Measurements from ENCODE around the gene BCCIP. TPM values are rescaled to one million over a fixed set of nuclear protein-coding genes. Genes with fewer than 3 reads are reported as not detected.
A peak's percentile ranks its signal among the peaks of the same experiment; 100 is the strongest.

Gene BCCIP
- total RNA-seq, 2 experiments from 2014 or later = 103 to 107 TPM

DNA sequence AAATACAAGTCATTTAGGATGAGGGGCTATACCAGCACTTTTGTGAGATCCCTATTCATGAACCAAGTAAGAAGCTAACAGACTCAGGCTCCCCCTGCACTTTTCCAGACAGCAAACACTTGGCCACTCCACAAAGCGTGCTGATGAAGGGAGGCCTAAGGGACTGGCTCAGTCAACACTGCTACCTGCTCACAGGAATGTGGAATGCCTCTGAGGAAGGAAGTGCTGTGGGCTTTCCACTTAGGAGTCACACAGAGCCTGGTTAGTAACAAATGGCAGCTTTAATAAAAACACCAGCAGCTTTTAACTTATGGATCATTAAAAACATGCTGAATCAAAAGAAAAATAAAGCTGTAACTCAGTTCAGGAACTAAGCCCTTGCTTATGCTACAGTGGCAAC lies 15.3 kb upstream of the BCCIP start:
- CTCF ChIA-PET = no interaction called here
- Mint-ChIP-seq H3K27me3 (ENCODE audit: low read depth) (no peaks in the 10 kb centered on the region), H3K27ac (no peak overlapping the region), H3K36me3 (ENCODE audit: low read depth) (peaks cover 24% of the 10 kb centered on the region), H3K4me1 (ENCODE audit: low read depth) (no peaks in the 10 kb centered on the region), H3K4me3 (no peak overlapping the region), H3K9me3 (no peaks in the 10 kb centered on the region)
- DNase-seq = no peak
- intact Hi-C loops (cut with micrococcal nuclease) = no loop called here

DNA sequence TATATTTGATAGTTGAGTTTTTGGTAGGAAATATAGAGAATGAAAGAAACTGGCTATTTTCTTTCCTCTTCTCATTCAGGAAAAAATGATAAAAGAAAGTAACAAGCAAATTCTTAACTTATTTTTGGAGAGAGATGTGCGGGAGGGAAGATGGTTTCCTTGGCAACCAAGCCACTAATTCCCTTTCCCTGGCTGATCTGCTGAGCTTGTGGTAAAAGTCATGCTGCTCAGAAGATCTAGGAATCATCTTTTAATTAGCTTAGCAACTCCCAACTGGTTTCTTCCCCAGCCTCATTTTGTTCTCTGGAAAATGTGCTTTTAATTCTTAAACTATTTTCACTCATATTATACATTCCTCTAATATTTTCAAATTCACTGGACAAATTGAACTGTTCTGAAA lies 12.1 kb upstream of the BCCIP start:
- Mint-ChIP-seq H3K4me3 (no peak overlapping the region), H3K27me3 (ENCODE audit: low read depth) (no peaks in the 10 kb centered on the region), H3K4me1 (ENCODE audit: low read depth) (no peaks in the 10 kb centered on the region), H3K36me3 (ENCODE audit: low read depth) (peaks cover 35% of the 10 kb centered on the region), H3K9me3 (no peaks in the 10 kb centered on the region), H3K27ac (no peak overlapping the region)
- CTCF ChIA-PET = interaction anchor here (0.9 kb wide), 1 partner anchor 14 kb away, joined by 3 read pairs; no protein-coding TSS in a partner anchor
- no peak for DNase-seq
- intact Hi-C loops (cut with micrococcal nuclease) = no loop called here

DNA sequence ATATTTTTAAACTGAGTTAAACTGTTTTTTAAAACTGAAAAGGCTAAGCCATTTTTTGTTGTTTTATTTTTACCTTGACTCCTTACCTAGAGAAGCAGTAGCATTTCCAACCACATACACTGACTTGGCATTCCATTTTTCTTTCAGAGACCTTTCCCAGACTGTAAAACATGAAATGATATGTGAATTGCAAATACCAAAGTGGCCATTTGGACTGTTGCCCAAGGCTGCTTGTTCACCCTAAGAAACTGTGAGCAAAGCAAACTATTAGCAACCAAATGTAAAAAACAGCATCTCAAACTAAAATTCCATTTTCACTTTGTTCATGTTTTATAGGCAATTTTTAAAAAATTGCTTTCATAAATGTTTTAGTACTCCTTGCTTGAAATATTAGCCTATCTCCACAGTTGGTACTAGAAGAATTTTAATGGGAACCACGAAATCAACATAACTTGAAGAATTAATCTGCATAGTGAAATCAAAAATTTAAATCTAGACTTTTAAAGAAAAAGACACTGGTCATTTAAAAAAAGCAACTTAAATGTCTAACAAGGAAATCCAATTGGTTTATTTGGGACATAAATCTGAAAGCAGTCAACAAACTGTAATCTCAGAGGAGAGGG lies 11.1 kb upstream of the BCCIP start:
- Mint-ChIP-seq H3K4me3 (no peak overlapping the region), H3K27ac (no peak overlapping the region), H3K9me3 (no peaks in the 10 kb centered on the region), H3K36me3 (ENCODE audit: low read depth) (peaks cover 29% of the 10 kb centered on the region), H3K27me3 (ENCODE audit: low read depth) (no peaks in the 10 kb centered on the region), H3K4me1 (ENCODE audit: low read depth) (no peaks in the 10 kb centered on the region)
- CTCF ChIA-PET = no interaction called here
- intact Hi-C loops (cut with micrococcal nuclease) = no loop called here
- no peak for DNase-seq

DNA sequence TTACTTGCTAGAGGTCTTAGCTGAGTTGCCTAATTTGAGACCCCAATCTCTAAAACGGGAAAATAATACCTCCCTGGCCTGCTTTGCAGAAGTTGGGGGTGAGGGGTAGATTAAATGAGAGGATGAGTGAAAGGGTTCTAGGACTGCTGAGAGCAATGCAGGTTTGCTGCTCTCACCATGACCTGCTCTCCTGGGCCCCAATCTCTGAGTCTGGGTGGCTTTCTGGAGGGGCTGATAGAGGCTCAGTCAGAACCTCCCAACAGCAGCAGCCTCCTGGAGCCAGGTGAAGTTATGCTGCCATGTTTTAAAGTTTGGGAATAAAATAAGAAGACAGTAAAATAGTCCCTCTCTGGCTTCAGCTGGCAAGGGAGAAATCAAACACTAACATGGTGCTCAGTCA lies 7.6 kb upstream of the BCCIP start:
- H3K27me3 Mint-ChIP-seq (ENCODE audit: low read depth) = no peaks in the 10 kb centered on the region
- H3K4me1 Mint-ChIP-seq (ENCODE audit: low read depth) = peaks cover 7% of the 10 kb centered on the region
- CTCF ChIA-PET = no interaction called here
- H3K36me3 Mint-ChIP-seq (ENCODE audit: low read depth) = peaks cover 18% of the 10 kb centered on the region
- H3K4me3 Mint-ChIP-seq = no peak overlapping the region
- no peak for DNase-seq
- intact Hi-C loops (cut with micrococcal nuclease) = no loop called here
- H3K9me3 Mint-ChIP-seq = no peaks in the 10 kb centered on the region
- no peak overlapping the region for H3K27ac Mint-ChIP-seq

DNA sequence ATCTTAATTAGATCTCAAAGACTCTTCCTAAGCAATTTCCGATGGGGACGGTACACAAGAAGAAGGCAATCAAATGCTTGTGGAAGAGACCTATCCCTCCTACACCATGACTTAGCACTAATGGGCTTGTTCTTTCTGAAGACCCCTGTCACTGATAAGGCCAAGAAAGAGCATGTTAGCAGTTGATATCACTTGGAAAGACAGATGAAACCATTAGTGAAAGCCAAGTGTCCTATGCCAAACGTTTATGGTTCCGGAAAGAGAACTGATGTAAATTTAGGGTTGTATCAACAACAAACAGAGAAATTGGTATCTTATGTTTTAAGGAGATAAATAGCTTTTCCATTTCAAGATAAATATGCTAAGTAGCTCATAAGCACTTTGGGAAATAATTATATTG lies 6.8 kb upstream of the BCCIP start:
- H3K4me1 Mint-ChIP-seq (ENCODE audit: low read depth) = peaks cover 13% of the 10 kb centered on the region
- H3K27ac Mint-ChIP-seq = no peak overlapping the region
- H3K4me3 Mint-ChIP-seq = no peak overlapping the region
- peaks cover 16% of the 10 kb centered on the region for H3K36me3 Mint-ChIP-seq (ENCODE audit: low read depth)
- H3K9me3 Mint-ChIP-seq = no peaks in the 10 kb centered on the region
- intact Hi-C loops (cut with micrococcal nuclease) = no loop called here
- CTCF ChIA-PET = no interaction called here
- no peaks in the 10 kb centered on the region for H3K27me3 Mint-ChIP-seq (ENCODE audit: low read depth)
- no peak for DNase-seq

DNA sequence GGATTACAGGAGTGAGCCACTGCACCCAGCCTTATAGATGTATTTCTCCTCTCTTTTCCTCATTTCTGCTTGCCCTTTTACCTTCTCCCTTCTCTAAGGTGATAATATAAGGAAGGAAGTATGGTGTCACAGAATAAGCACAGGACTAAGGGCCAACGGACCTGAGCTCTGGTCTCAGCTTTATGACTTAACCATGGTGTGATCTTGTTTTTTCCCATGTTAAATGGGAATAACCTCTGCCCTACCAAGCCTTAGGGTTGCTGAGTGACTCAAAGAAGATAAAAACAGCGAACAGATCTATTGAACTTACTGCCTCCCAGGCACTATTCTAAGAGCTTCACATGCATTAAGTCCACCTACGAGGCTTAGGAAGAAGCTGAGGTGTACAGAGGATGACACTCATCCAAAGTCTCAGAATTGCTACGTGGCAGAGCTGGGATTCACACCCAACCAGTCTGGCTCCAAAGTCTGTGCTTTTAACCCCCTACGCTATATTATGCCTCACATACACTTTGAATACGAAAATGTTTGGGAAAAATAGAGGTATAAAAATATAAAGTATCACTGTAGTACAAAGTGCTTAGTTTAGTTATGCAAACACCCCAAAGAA lies 5.9 kb upstream of the BCCIP start:
- Mint-ChIP-seq H3K27ac (no peak overlapping the region), H3K4me3 (no peak overlapping the region), H3K4me1 (ENCODE audit: low read depth) (peaks cover 18% of the 10 kb centered on the region), H3K27me3 (ENCODE audit: low read depth) (no peaks in the 10 kb centered on the region), H3K9me3 (no peaks in the 10 kb centered on the region), H3K36me3 (ENCODE audit: low read depth) (peaks cover 18% of the 10 kb centered on the region)
- intact Hi-C loops (cut with micrococcal nuclease) = no loop called here
- DNase-seq = no peak
- CTCF ChIA-PET = no interaction called here

DNA sequence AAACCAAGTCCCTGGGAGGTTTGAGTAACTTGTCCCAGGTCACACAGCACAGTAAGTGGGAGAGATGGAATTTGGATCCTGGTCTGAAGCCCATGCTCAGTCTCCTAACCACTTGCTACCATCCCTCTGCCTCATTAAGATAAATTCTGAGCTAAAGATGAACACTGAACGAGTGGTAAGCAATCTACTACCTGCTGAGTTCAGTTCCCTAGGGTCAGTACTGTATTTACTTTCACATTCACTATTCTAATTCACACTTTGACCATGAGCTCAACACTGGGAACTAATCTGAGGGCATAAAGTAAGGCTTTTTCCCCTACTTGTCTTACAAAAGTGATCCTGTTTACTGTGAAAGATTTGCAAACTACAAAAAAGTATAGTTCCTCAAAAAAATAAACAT lies 2.6 kb upstream of the BCCIP start:
- H3K36me3 Mint-ChIP-seq (ENCODE audit: low read depth) = peaks cover 6% of the 10 kb centered on the region
- CTCF ChIA-PET = no interaction called here
- H3K9me3 Mint-ChIP-seq = no peaks in the 10 kb centered on the region
- no peak overlapping the region for H3K27ac Mint-ChIP-seq
- H3K4me1 Mint-ChIP-seq (ENCODE audit: low read depth) = peaks cover 18% of the 10 kb centered on the region
- no peak for DNase-seq
- H3K27me3 Mint-ChIP-seq (ENCODE audit: low read depth) = no peaks in the 10 kb centered on the region
- H3K4me3 Mint-ChIP-seq = no peak overlapping the region
- intact Hi-C loops (cut with micrococcal nuclease) = loop anchor here (5.0 to 10.0 kb wide), 2 partner anchors 1018 to 1356 kb away; partner anchors contain the start of genes ABRAXAS2 and LHPP

DNA sequence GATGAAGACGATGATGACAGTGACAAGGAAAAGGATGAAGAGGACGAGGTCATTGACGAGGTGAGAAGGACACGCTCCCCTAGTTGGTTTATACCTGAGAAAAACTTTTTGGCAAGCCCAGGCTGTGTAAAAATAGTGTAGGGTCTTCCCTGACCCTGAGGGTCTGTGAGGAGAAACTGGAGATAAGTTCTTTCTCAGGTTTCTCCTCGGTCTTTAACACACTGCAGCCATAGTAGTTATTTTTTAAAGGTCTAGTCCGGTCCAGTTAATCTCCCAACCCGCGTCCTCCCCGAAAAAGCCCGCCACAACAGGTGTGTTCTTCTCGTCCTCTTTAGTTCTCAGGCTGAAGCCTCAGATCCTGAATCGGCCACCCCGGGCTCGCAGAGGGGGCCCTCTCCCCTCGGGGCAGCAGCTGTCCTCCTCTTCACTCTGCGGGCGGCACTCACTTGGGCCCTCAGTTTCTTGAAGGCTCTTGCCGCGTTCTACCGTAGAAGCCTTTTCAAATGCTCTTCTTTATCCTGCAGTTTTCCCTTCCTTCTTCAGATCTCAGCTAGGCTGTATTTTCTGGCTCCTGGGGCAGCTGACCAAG lies 411 bp downstream of the BCCIP start:
- peak; percentile 9 for DNase-seq

DNA sequence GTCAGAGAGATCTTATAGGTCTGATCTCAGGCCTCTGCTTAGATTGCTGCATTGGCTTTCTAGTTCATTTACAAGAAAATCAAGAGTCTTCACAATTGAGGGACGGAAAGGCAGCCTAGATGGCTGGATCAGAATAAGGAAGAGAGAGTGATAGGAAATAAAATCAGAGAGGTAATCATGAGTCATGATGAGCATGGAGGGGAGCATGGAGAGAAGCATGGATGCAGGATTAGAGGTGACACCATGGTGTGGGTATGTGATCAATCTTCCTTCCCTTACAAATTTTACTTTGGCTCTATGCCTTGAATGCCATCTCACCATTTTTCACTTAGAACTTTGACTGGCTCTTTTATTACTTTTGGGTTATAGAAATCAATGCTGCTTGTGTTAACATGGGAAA lies 1.4 kb downstream of the BCCIP start:
- intact Hi-C loops (cut with micrococcal nuclease) = loop anchor here (5.0 to 10.0 kb wide), 2 partner anchors 1022 to 1360 kb away; partner anchors contain the start of genes ABRAXAS2 and LHPP
- no peaks in the 10 kb centered on the region for H3K9me3 Mint-ChIP-seq
- H3K27me3 Mint-ChIP-seq (ENCODE audit: low read depth) = no peaks in the 10 kb centered on the region
- no peak for DNase-seq
- CTCF ChIA-PET = no interaction called here
- H3K4me3 Mint-ChIP-seq = no peak overlapping the region
- peaks cover 26% of the 10 kb centered on the region for H3K36me3 Mint-ChIP-seq (ENCODE audit: low read depth)
- no peak overlapping the region for H3K27ac Mint-ChIP-seq
- peaks cover 40% of the 10 kb centered on the region for H3K4me1 Mint-ChIP-seq (ENCODE audit: low read depth)

More for the DNA sequence above, 411 bp downstream of the BCCIP start:
- Mint-ChIP-seq H3K27me3 (ENCODE audit: low read depth) (no peaks in the 10 kb centered on the region), H3K9me3 (no peaks in the 10 kb centered on the region), H3K36me3 (ENCODE audit: low read depth) (peaks cover 19% of the 10 kb centered on the region), H3K4me3 (no peak overlapping the region), H3K4me1 (ENCODE audit: low read depth) (peaks cover 33% of the 10 kb centered on the region), H3K27ac (no peak overlapping the region)
- CTCF ChIA-PET = no interaction called here
- intact Hi-C loops (cut with micrococcal nuclease) = loop anchor here (1.0 to 10.0 kb wide), 5 partner anchors 73 to 1359 kb away; partner anchors contain the start of genes ABRAXAS2, EDRF1, FANK1 and LHPP

DNA sequence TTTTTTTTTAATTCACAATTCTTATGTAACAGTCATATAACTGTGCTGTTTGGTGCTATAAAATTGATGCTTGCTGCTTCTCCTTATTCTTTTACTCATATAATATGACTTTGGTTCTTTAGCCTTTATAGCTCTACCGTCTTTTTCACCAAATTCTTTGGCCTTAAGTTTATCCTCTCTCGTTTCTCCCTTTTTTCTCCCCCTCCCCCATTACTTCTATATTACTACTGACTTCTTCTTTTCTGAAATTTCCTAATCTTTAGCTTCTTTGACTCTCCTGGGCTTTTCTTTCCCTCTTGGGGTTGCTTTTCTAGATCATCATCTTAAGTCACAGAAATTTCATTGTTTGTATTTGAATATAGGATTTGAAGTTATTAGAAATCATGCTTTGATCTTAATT lies 3.8 kb downstream of the BCCIP start:
- no peaks in the 10 kb centered on the region for H3K9me3 Mint-ChIP-seq
- CTCF ChIA-PET = no interaction called here
- H3K4me1 Mint-ChIP-seq (ENCODE audit: low read depth) = peaks cover 22% of the 10 kb centered on the region
- H3K27me3 Mint-ChIP-seq (ENCODE audit: low read depth) = no peaks in the 10 kb centered on the region
- H3K27ac Mint-ChIP-seq = no peak overlapping the region
- peaks cover 32% of the 10 kb centered on the region for H3K36me3 Mint-ChIP-seq (ENCODE audit: low read depth)
- H3K4me3 Mint-ChIP-seq = no peak overlapping the region
- DNase-seq = no peak
- intact Hi-C loops (cut with micrococcal nuclease) = loop anchor here (10.0 kb wide), 1 partner anchor 1362 kb away; the partner anchor contains the start of gene LHPP

DNA sequence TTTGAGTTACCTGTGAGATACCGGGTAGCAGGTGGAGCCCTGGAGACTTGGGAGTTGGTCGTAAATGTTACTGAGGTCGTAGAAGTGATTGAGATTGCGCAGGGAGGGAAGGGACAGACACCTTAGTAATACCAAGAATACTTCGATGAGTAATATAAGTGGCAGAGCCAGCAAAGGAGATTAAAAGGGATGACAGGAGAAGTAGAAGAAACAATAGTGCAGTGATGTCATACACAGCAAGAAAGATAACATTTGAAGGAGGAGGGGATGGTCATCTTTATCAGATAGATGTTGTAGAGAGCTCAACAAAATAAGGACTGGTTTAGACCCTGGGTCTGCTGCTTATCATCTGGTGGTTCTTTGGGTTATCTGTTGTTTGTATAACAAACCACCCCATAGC lies 5.0 kb downstream of the BCCIP start:
- Mint-ChIP-seq H3K9me3 (no peaks in the 10 kb centered on the region), H3K27me3 (ENCODE audit: low read depth) (no peaks in the 10 kb centered on the region), H3K27ac (peak overlapping the region; percentile 37), H3K36me3 (ENCODE audit: low read depth) (peaks cover 33% of the 10 kb centered on the region), H3K4me3 (no peak overlapping the region), H3K4me1 (ENCODE audit: low read depth) (peaks cover 22% of the 10 kb centered on the region)
- intact Hi-C loops (cut with micrococcal nuclease) = loop anchor here (10.0 kb wide), 1 partner anchor 1364 kb away; the partner anchor contains the start of gene LHPP
- peak; percentile 6 for DNase-seq
- CTCF ChIA-PET = no interaction called here

DNA sequence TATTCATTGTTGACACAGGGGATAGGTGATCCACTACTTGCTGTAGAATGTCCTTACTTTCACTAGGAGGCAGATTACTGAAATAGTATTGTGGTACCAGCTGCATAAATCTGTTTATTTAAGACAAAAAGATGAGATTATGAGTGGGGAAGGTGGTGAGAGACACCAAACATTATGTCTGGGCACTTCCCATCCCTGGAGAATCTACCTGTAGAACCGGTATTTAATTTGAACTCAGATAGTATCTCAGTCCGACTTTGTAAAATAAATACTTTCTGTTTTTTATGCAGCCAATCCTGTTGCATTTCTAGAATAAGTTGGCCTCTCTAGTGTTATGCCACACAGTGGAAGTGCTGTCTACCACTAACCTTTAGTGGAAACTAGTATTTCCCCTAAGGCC lies 13.4 kb downstream of the BCCIP start:
- CTCF ChIA-PET = no interaction called here
- Mint-ChIP-seq H3K27me3 (ENCODE audit: low read depth) (no peaks in the 10 kb centered on the region), H3K36me3 (ENCODE audit: low read depth) (peaks cover 29% of the 10 kb centered on the region), H3K4me3 (no peak overlapping the region), H3K27ac (no peak overlapping the region), H3K9me3 (no peaks in the 10 kb centered on the region), H3K4me1 (ENCODE audit: low read depth) (no peaks in the 10 kb centered on the region)
- no peak for DNase-seq
- intact Hi-C loops (cut with micrococcal nuclease) = no loop called here
